ENCODE measurements around the gene UBE2G2. TPM values are rescaled to one million over a fixed set of nuclear protein-coding genes. Genes with fewer than 3 reads are reported as not detected.

UBE2G2 gene
- polyA plus RNA-seq, 2 donors, result 28.1 to 30.4 TPM

DNA sequence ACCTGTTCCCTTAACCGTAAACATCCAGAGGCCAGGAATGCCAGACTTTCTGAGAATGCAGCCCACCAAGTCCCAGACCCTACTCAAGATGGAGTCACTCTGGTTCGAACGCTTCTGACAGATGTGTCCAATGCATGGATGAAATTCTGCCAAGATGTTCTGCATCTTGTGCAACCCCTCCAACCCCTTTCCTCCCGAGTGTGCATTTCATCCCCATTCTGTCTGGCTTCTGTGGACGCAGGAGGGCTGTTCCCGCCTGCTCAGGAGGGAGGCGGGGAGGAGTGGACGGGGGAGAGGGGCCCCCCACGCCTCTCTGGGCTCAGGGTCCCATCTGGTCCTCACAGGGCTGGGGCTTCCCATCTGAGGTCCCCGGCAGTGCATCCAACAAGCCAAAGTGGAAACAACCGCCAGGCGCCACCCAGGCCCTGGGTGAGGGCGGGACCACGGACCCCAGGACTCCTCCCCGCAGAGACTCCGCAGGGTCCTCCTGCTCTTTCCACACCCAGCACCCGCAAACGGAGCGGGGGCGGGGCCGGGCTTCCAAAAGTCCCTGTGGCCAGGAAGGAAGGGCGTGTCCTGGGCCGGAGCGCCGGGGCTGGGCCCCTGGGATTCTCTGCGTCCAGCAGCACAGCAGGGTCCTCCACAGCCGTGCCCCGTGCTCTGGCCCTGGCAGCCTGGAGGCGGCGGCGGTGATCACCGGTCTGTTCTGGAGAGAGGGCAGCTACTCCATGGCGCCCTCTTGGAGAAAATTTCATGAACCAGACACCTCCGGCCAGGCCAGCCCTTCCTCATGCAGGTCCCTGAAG lies 44.0 kb upstream of the UBE2G2 start:
- Histone ChIP-seq H3K4me1 (ENCODE audit: control insufficient read depth in 2 of 2, insufficient read depth in 2 of 2, low read length in 1 of 2) (peaks cover 5 to 10% of the 10 kb centered on the region in 2 donors), H3K27ac (ENCODE audit: low read depth in 2 of 2, low read length in 1 of 2) (no peak overlapping the region), H3K36me3 (ENCODE audit: control insufficient read depth in 2 of 2, insufficient read depth in 2 of 2, low read length in 1 of 2) (peaks cover 3 to 18% of the 10 kb centered on the region in 2 donors), H3K27me3 (ENCODE audit: control insufficient read depth in 1 of 2, insufficient read depth in 2 of 2, low read length in 2 of 2) (no peaks in the 10 kb centered on the region), H3K4me3 (ENCODE audit: low read depth in 1 of 2, low read length in 2 of 2) (peak overlapping the region in 1 of 2 donors; percentile 5), H3K9me3 (ENCODE audit: control insufficient read depth in 2 of 2, insufficient read depth in 1 of 2, low read depth in 1 of 2, low read length in 1 of 2) (no peaks in the 10 kb centered on the region)
- WGBS, 2 donors, result 6 to 7% methylated on average over 34 of the region's 34 CpGs

DNA sequence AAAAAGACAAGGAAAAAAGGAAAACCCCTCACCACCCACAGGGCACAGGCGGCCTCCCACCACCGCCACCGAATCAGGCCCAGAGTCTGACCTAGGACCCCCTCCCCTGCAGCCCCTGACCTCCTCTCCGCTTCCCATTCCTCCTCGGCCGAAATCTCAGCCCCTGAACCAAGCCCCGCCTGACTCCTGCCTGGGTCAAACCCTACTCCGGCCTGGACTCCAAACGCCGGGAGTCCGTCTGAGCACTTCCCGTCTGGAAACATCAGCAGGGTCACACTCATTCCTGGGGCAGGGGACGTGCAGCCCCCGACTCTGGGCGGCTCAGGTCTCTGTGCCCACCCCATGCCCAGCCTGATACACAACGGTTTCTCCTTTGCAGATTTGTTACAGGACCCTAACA lies 42.6 kb upstream of the UBE2G2 start:
- 72 to 75% methylated on average over 16 of the region's 16 CpGs for WGBS, 2 donors
- Histone ChIP-seq H3K27me3 (ENCODE audit: control insufficient read depth in 1 of 2, insufficient read depth in 2 of 2, low read length in 2 of 2) (no peaks in the 10 kb centered on the region), H3K9me3 (ENCODE audit: control insufficient read depth in 2 of 2, insufficient read depth in 1 of 2, low read depth in 1 of 2, low read length in 1 of 2) (no peaks in the 10 kb centered on the region), H3K36me3 (ENCODE audit: control insufficient read depth in 2 of 2, insufficient read depth in 2 of 2, low read length in 1 of 2) (peaks cover 3 to 6% of the 10 kb centered on the region in 2 donors), H3K4me1 (ENCODE audit: control insufficient read depth in 2 of 2, insufficient read depth in 2 of 2, low read length in 1 of 2) (peaks cover 5 to 10% of the 10 kb centered on the region in 2 donors), H3K4me3 (ENCODE audit: low read depth in 1 of 2, low read length in 2 of 2) (no peak overlapping the region), H3K27ac (ENCODE audit: low read depth in 2 of 2, low read length in 1 of 2) (no peak overlapping the region)

DNA sequence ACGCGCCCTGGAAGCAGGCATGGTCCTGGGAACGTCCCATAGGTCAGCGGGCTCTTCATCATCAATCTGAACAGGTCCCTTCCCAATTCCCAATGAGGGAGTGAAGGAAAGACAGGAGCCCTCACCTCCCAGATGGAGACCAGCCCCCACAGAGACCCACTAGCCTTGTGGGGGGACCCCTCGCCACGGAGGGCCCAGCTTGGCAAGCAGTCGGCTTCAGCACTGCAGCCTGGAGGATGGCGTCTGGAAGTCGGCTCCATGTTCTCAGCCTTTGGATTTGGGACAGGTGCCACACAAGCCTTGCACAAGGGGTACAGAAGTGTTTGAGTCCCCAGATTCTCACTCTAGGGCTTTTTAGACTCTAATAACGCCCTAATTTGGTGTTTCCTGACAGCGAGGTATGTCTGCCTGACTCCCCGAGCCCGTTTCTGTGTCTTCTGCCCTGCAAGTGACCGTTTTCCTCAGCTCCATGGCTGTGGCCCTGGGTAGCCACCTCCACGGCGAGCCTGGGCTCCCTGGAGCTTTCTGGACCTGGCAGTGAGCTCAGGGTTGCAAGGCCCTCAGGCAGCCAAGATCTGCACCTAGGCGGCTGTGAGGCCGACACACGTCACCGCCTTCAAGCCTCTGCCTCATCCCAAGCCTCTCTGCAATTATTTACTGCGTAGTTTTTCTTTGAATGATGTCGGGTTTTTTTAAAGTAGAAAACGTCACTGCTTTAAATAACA lies 41.3 kb upstream of the UBE2G2 start:
- peaks cover 7 to 10% of the 10 kb centered on the region in 2 donors for H3K4me1 ChIP-seq (ENCODE audit: control insufficient read depth in 2 of 2, insufficient read depth in 2 of 2, low read length in 1 of 2)
- no peak overlapping the region for H3K27ac ChIP-seq (ENCODE audit: low read depth in 2 of 2, low read length in 1 of 2)
- no peak overlapping the region for H3K4me3 ChIP-seq (ENCODE audit: low read depth in 1 of 2, low read length in 2 of 2)
- 80 to 84% methylated on average over 23 of the region's 23 CpGs for WGBS, 2 donors
- H3K36me3 ChIP-seq (ENCODE audit: control insufficient read depth in 2 of 2, insufficient read depth in 2 of 2, low read length in 1 of 2), result no peaks in the 10 kb centered on the region
- H3K27me3 ChIP-seq (ENCODE audit: control insufficient read depth in 1 of 2, insufficient read depth in 2 of 2, low read length in 2 of 2), result no peaks in the 10 kb centered on the region
- H3K9me3 ChIP-seq (ENCODE audit: control insufficient read depth in 2 of 2, insufficient read depth in 1 of 2, low read depth in 1 of 2, low read length in 1 of 2), result no peaks in the 10 kb centered on the region

DNA sequence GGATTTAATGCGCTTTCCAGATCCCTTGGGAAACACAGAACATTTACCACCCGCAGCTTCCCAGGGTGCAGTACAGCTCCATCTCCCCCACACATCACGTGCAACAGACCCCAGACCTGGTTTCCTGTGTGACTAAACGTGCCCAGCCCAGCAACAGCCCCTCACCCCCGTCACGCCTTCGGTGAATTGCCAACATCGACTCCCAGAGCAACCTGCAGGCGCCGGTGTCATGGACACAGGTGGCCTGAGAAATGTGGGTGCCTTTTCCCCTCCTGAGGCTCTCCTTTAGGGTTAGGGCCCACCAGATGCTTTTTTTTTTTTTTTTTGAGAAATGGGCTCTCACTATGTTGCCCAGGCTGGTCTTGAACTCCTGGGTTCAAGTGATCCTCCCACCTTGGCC lies 40.5 kb upstream of the UBE2G2 start:
- no peak overlapping the region for H3K27ac ChIP-seq (ENCODE audit: low read depth in 2 of 2, low read length in 1 of 2)
- H3K27me3 ChIP-seq (ENCODE audit: control insufficient read depth in 1 of 2, insufficient read depth in 2 of 2, low read length in 2 of 2), result no peaks in the 10 kb centered on the region
- peaks cover 8 to 11% of the 10 kb centered on the region in 2 donors for H3K4me1 ChIP-seq (ENCODE audit: control insufficient read depth in 2 of 2, insufficient read depth in 2 of 2, low read length in 1 of 2)
- 81 to 83% methylated on average over 10 of the region's 10 CpGs for WGBS, 2 donors
- H3K9me3 ChIP-seq (ENCODE audit: control insufficient read depth in 2 of 2, insufficient read depth in 1 of 2, low read depth in 1 of 2, low read length in 1 of 2), result no peaks in the 10 kb centered on the region
- H3K36me3 ChIP-seq (ENCODE audit: control insufficient read depth in 2 of 2, insufficient read depth in 2 of 2, low read length in 1 of 2), result no peaks in the 10 kb centered on the region
- no peak overlapping the region for H3K4me3 ChIP-seq (ENCODE audit: low read depth in 1 of 2, low read length in 2 of 2)

DNA sequence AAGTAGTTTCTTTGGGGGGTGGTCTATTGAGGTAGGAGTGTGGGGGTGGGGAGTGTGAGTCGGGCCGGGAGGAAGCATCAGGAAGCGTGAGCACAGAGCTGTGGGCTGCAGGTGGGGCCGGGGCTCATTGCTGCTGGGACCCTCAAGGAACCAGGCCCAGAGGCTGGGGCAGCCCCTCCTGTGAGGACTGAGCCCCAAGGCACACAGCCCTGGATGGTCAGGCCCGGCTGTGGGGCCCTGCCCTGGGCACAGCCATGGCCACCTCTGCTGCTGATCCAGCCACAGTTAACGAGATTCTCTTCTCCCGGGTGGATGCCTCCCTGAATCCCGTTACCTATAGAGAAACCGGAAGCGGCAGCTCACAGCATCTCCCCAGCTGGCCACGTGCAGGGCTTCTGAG lies 39.2 kb upstream of the UBE2G2 start:
- no peak overlapping the region for H3K27ac ChIP-seq (ENCODE audit: low read depth in 2 of 2, low read length in 1 of 2)
- no peaks in the 10 kb centered on the region for H3K9me3 ChIP-seq (ENCODE audit: control insufficient read depth in 2 of 2, insufficient read depth in 1 of 2, low read depth in 1 of 2, low read length in 1 of 2)
- H3K4me1 ChIP-seq (ENCODE audit: control insufficient read depth in 2 of 2, insufficient read depth in 2 of 2, low read length in 1 of 2), result peaks cover 4 to 9% of the 10 kb centered on the region in 2 donors
- no peak overlapping the region for H3K4me3 ChIP-seq (ENCODE audit: low read depth in 1 of 2, low read length in 2 of 2)
- H3K27me3 ChIP-seq (ENCODE audit: control insufficient read depth in 1 of 2, insufficient read depth in 2 of 2, low read length in 2 of 2), result no peaks in the 10 kb centered on the region
- no peaks in the 10 kb centered on the region for H3K36me3 ChIP-seq (ENCODE audit: control insufficient read depth in 2 of 2, insufficient read depth in 2 of 2, low read length in 1 of 2)
- WGBS, 2 donors, result 76 to 84% methylated on average over 10 to 11 of the region's 11 CpGs

DNA sequence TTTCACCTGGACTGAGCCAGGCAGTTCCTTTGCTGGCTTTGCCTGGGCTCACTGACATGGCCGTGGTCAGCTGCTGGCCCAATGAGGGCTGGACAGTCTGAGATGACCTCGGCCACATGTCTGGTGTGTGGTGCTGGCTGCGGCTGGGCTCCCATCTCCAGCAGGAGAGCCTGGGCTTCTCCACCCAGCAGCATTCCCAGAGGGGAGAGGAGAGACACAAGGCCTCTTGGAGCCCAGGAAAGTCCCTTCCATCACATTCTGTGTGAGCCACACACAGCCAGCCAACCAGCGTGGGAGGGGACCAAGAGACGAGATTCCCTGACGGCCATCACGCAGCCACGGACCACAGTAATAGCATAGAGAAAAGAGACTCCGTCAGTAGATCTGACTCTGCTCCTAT lies 37.3 kb upstream of the UBE2G2 start:
- Histone ChIP-seq H3K4me3 (ENCODE audit: low read depth in 1 of 2, low read length in 2 of 2) (no peak overlapping the region), H3K36me3 (ENCODE audit: control insufficient read depth in 2 of 2, insufficient read depth in 2 of 2, low read length in 1 of 2) (no peaks in the 10 kb centered on the region), H3K4me1 (ENCODE audit: control insufficient read depth in 2 of 2, insufficient read depth in 2 of 2, low read length in 1 of 2) (peaks cover 4 to 6% of the 10 kb centered on the region in 2 donors), H3K27ac (ENCODE audit: low read depth in 2 of 2, low read length in 1 of 2) (no peak overlapping the region), H3K9me3 (ENCODE audit: control insufficient read depth in 2 of 2, insufficient read depth in 1 of 2, low read depth in 1 of 2, low read length in 1 of 2) (no peaks in the 10 kb centered on the region), H3K27me3 (ENCODE audit: control insufficient read depth in 1 of 2, insufficient read depth in 2 of 2, low read length in 2 of 2) (no peaks in the 10 kb centered on the region)
- WGBS, 2 donors, result 88 to 89% methylated on average over 9 of the region's 9 CpGs

DNA sequence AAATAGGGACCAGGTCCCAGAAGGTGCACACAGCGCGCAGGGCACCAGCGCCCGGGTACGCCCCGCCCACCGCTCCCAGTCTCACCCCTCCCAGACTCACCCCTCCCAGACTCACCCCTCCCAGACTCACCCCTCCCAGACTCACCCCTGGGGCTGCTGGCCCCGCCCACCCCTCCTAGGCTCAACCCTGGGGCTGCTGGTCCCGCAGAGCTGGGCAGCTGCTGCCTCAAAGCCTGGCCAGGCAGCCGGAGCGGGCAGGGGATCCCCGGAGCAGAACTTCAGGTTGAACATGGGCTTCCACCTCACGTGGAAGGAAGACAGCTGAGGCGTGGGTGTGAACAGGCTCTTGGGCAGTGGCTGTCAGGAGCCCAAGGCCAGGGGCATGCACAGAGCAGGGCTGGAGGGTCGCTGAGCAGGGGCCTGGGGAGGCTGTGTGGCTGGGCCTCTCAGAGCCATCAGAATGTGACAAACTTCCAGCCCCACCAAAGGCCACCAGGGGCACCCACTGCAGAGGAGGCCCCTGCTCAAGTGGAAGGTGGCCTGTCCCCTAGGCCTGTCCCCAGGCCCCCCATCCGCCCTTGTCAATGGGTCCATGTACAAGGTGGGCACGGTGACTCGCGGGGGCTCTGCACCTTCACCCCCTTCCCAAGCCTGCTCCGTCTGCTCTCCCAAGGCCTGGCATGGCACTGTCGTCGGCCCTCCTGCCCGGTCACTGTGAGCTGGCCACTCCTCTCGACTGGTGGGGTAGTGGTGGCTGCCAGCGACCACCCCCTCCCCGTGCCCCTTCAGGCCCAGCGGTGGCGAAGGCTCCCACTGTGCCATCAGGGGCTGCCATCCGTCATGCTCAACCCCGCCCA lies 36.6 kb upstream of the UBE2G2 start:
- Histone ChIP-seq H3K4me3 (ENCODE audit: low read depth in 1 of 2, low read length in 2 of 2) (no peak overlapping the region), H3K9me3 (ENCODE audit: control insufficient read depth in 2 of 2, insufficient read depth in 1 of 2, low read depth in 1 of 2, low read length in 1 of 2) (no peaks in the 10 kb centered on the region), H3K27me3 (ENCODE audit: control insufficient read depth in 1 of 2, insufficient read depth in 2 of 2, low read length in 2 of 2) (no peaks in the 10 kb centered on the region), H3K27ac (ENCODE audit: low read depth in 2 of 2, low read length in 1 of 2) (no peak overlapping the region), H3K36me3 (ENCODE audit: control insufficient read depth in 2 of 2, insufficient read depth in 2 of 2, low read length in 1 of 2) (no peaks in the 10 kb centered on the region), H3K4me1 (ENCODE audit: control insufficient read depth in 2 of 2, insufficient read depth in 2 of 2, low read length in 1 of 2) (peaks cover 4 to 6% of the 10 kb centered on the region in 2 donors)
- 78 to 85% methylated on average over 29 to 30 of the region's 30 CpGs for WGBS, 2 donors

DNA sequence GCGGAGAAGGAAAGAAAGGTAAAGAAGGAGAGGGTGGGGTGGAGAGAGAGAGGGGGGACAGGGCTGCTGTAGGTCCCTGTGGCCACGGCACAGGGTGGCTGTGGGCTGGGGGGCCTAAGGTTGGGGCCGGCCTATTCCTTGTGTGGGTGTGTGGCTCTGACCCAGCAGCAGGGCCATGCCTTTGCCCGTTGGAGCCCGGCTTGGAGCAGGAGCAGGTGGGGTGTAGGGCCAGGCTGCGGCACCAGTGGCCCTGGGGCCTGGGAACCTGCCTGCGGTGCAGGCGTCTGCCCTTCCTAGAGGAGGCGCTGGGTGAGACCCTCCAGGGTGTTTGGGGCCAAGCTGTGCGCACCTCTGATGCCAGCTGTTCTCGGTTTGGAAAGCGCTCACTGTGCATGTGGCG lies 35.9 kb upstream of the UBE2G2 start:
- Histone ChIP-seq H3K27ac (ENCODE audit: low read depth in 2 of 2, low read length in 1 of 2) (no peak overlapping the region), H3K36me3 (ENCODE audit: control insufficient read depth in 2 of 2, insufficient read depth in 2 of 2, low read length in 1 of 2) (no peaks in the 10 kb centered on the region), H3K4me1 (ENCODE audit: control insufficient read depth in 2 of 2, insufficient read depth in 2 of 2, low read length in 1 of 2) (peaks cover 4 to 6% of the 10 kb centered on the region in 2 donors), H3K9me3 (ENCODE audit: control insufficient read depth in 2 of 2, insufficient read depth in 1 of 2, low read depth in 1 of 2, low read length in 1 of 2) (no peaks in the 10 kb centered on the region), H3K4me3 (ENCODE audit: low read depth in 1 of 2, low read length in 2 of 2) (no peak overlapping the region), H3K27me3 (ENCODE audit: control insufficient read depth in 1 of 2, insufficient read depth in 2 of 2, low read length in 2 of 2) (no peaks in the 10 kb centered on the region)
- WGBS, 2 donors, result 90 to 91% methylated on average over 13 of the region's 13 CpGs

DNA sequence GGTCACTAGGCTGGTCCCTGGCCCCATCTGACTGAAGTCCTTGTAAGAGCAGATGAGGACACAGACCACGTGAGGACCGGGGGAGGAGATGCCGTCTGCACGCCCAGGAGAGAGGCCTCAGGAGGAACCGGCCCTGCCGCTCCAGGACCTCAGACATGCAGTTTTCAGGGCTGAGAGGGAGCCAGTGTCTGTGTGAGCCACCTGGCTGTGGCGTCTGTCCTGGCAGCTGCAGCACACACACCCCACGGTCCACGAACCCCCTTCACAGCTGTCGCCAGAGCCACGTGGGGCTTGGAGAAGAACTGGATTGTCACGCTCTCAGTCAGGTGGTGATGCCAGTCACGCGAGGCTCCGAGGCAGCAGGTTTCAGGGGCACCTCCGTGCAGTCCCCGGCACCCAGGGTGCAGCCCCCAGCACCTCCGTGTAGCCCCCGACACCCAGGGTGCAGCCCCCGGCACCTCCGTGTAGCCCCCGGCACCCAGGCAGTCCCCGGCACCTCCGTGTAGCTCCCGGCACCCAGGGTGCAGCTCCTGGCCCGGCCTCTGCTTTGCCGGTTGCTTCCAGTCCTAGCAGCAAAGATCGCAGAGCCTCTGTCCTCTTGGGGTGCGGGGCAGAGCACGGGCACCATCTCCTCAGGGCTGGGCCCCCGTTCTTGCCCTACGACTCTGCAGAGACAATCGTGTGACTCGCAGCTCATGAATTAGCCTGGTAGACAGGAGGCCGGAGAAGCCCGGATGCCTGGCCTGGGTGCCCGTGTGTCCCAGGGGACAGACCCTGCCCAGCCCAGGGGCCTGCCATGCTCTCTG lies 35.2 kb upstream of the UBE2G2 start:
- H3K9me3 ChIP-seq (ENCODE audit: control insufficient read depth in 2 of 2, insufficient read depth in 1 of 2, low read depth in 1 of 2, low read length in 1 of 2), result no peaks in the 10 kb centered on the region
- 56 to 64% methylated on average over 32 to 37 of the region's 37 CpGs for WGBS, 2 donors
- no peaks in the 10 kb centered on the region for H3K27me3 ChIP-seq (ENCODE audit: control insufficient read depth in 1 of 2, insufficient read depth in 2 of 2, low read length in 2 of 2)
- H3K4me3 ChIP-seq (ENCODE audit: low read depth in 1 of 2, low read length in 2 of 2), result no peak overlapping the region
- H3K27ac ChIP-seq (ENCODE audit: low read depth in 2 of 2, low read length in 1 of 2), result no peak overlapping the region
- H3K36me3 ChIP-seq (ENCODE audit: control insufficient read depth in 2 of 2, insufficient read depth in 2 of 2, low read length in 1 of 2), result no peaks in the 10 kb centered on the region
- peaks cover 4 to 6% of the 10 kb centered on the region in 2 donors for H3K4me1 ChIP-seq (ENCODE audit: control insufficient read depth in 2 of 2, insufficient read depth in 2 of 2, low read length in 1 of 2)

Data from esophagus (tissue), 2 donors.